Trophoblast cell (in vitro differentiated cells and primary cell): ENCODE data around the gene SYAP1.
A peak's percentile ranks its signal among the peaks of the same experiment; 100 is the strongest.

ENCODE experiments used
- DNase-seq, 2 donors: peaks; one replicate each; pipeline ENCODE4 v3.0.0-alpha.2; 2016
- H2AFZ ChIP-seq: 2 replicates; pipeline ENCODE4 v1.6.1; 2013; ENCODE audit warnings: low read length, moderate library complexity, mild to moderate bottlenecking; ENCODE audit not compliant: insufficient read depth, poor library complexity
- H2AK5ac ChIP-seq: 2 replicates; pipeline ENCODE4 v1.6.1; 2013; ENCODE audit warnings: mild to moderate bottlenecking, low read length
- H2BK120ac ChIP-seq: 2 replicates; pipeline ENCODE4 v1.6.1; 2013; ENCODE audit warnings: low read length, mild to moderate bottlenecking, moderate library complexity; ENCODE audit not compliant: insufficient read depth, poor library complexity
- H2BK12ac ChIP-seq: 2 replicates; pipeline ENCODE4 v1.6.1; 2013; ENCODE audit warnings: mild to moderate bottlenecking, low read length, moderate library complexity
- H2BK5ac ChIP-seq: 2 replicates; pipeline ENCODE4 v1.6.1; 2013; ENCODE audit warnings: low read length, low read depth, moderate library complexity, mild to moderate bottlenecking; ENCODE audit not compliant: poor library complexity
- H3K14ac ChIP-seq: 2 replicates; pipeline ENCODE4 v1.6.1; 2013; ENCODE audit warnings: mild to moderate bottlenecking, low read length
- H3K18ac ChIP-seq: 2 replicates; pipeline ENCODE4 v1.6.1; 2013; ENCODE audit warnings: mild to moderate bottlenecking, low read length
- H3K23ac ChIP-seq: 2 replicates; pipeline ENCODE4 v1.6.1; 2013; ENCODE audit warnings: low read length
- H3K27ac ChIP-seq: 2 replicates; pipeline ENCODE4 v1.5.1; 2013; ENCODE audit warnings: low read depth, mild to moderate bottlenecking, inconsistent platforms, low read length, moderate library complexity
- H3K27me3 ChIP-seq: 2 replicates; pipeline ENCODE4 v1.6.1; 2013; ENCODE audit warnings: inconsistent platforms, mild to moderate bottlenecking, low read length, moderate library complexity; ENCODE audit not compliant: insufficient read depth
- H3K36me3 ChIP-seq, 2 experiments: 1 replicate in 1 of 2; 2 replicates in 1 of 2; pipeline ENCODE4 v1.6.1; 2013; ENCODE audit warnings: low read length in 2 of 2, mild to moderate bottlenecking in 2 of 2, moderate library complexity in 1 of 2; ENCODE audit not compliant: insufficient read depth in 2 of 2, control insufficient read depth in 1 of 2
- H3K4ac ChIP-seq: 2 replicates; pipeline ENCODE4 v1.6.1; 2013; ENCODE audit warnings: low read depth, mild to moderate bottlenecking, low read length, moderate library complexity
- H3K4me1 ChIP-seq, 2 experiments: 1 replicate in 1 of 2; 2 replicates in 1 of 2; pipeline ENCODE4 v1.6.1; 2013; ENCODE audit warnings: low read length in 2 of 2, mild to moderate bottlenecking in 2 of 2, moderate library complexity in 1 of 2; ENCODE audit not compliant: insufficient read depth in 2 of 2, control insufficient read depth in 1 of 2
- H3K4me2 ChIP-seq: 2 replicates; pipeline ENCODE4 v1.6.1; 2013; ENCODE audit warnings: inconsistent platforms, mild to moderate bottlenecking, low read length, moderate library complexity
- H3K4me3 ChIP-seq: 2 replicates; pipeline ENCODE4 v1.5.1; 2013; ENCODE audit warnings: mild to moderate bottlenecking, low read depth, low read length, inconsistent platforms
- H3K79me1 ChIP-seq: one replicate; pipeline ENCODE4 v1.6.1; 2013; ENCODE audit warnings: low read length
- H3K79me2 ChIP-seq: 2 replicates; pipeline ENCODE4 v1.6.1; 2013; ENCODE audit warnings: low read length, mild to moderate bottlenecking; ENCODE audit not compliant: control insufficient read depth, insufficient read depth, poor library complexity
- H3K9ac ChIP-seq: 2 replicates; pipeline ENCODE4 v1.6.1; 2013; ENCODE audit warnings: mild to moderate bottlenecking, low read length
- H3K9me3 ChIP-seq: 2 replicates; pipeline ENCODE4 v1.6.1; 2013; ENCODE audit warnings: low read depth, mild to moderate bottlenecking, control low read depth, inconsistent platforms, low read length; ENCODE audit not compliant: insufficient read depth
- H4K12ac ChIP-seq: 2 replicates; pipeline ENCODE4 v1.6.1; 2013; ENCODE audit warnings: low read depth, mild to moderate bottlenecking, low read length, moderate library complexity
- H4K8ac ChIP-seq: 2 replicates; pipeline ENCODE4 v1.6.1; 2013; ENCODE audit warnings: low read depth, mild to moderate bottlenecking, low read length, moderate library complexity
- H4K91ac ChIP-seq: one replicate; pipeline ENCODE4 v1.6.1; 2013; ENCODE audit warnings: low read depth, mild to moderate bottlenecking, low read length, moderate library complexity
- WGBS: extraction: QIAGEN DNeasy Blood & Tissue Kit; methylation state at CpG from one replicate; pipeline ENCODE4 v1.1.7; 2013; ENCODE audit warnings: missing lambda C conversion rate; ENCODE audit not compliant: insufficient read length, insufficient coverage; ENCODE audit errors: extremely low coverage; 5-methylcytosine and 5-hydroxymethylcytosine counted together

SYAP1 gene

DNA sequence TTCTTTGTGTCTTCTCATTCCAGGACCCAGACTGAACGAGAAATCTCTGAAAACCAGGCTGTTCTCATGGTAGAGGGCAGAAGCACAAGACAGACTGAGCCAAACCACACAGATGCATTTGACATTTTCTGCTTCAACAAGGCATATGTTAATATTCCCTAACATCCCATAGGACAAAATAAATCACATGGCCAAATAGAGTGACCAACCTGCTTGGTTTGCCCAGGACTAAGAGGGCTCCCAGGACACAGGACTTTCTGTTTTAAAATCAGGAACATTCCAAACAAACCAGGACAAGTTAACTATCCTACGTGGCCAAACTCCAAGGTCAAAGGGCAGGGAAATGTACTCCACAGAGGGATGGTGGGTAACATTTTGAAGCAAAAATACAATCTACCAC lies 18.7 kb upstream of the SYAP1 start:
- Histone ChIP-seq H3K14ac (no peak overlapping the region), H3K27me3 (no peaks in the 10 kb centered on the region), H4K91ac (no peak overlapping the region), H3K27ac (no peak overlapping the region), H3K4me3 (no peak overlapping the region), H2BK120ac (no peak overlapping the region), H3K4me1 (peaks cover 0 to 3% of the 10 kb centered on the region in 2 experiments), H3K79me2 (no peaks in the 10 kb centered on the region), H3K18ac (no peak overlapping the region), H2AFZ (no peak overlapping the region), H3K4me2 (no peak overlapping the region), H2AK5ac (no peak overlapping the region), H4K8ac (no peak overlapping the region), H3K9me3 (no peaks in the 10 kb centered on the region), H2BK5ac (no peak overlapping the region), H3K23ac (no peak overlapping the region), H3K79me1 (no peaks in the 10 kb centered on the region), H2BK12ac (no peak overlapping the region), H3K36me3 (peaks cover 5 to 7% of the 10 kb centered on the region in 2 experiments), H3K9ac (no peak overlapping the region), H4K12ac (no peak overlapping the region), H3K4ac (no peak overlapping the region)
- no peak for DNase-seq
- no CpG with 5 or more reads among the region's 2 CpGs for WGBS

DNA sequence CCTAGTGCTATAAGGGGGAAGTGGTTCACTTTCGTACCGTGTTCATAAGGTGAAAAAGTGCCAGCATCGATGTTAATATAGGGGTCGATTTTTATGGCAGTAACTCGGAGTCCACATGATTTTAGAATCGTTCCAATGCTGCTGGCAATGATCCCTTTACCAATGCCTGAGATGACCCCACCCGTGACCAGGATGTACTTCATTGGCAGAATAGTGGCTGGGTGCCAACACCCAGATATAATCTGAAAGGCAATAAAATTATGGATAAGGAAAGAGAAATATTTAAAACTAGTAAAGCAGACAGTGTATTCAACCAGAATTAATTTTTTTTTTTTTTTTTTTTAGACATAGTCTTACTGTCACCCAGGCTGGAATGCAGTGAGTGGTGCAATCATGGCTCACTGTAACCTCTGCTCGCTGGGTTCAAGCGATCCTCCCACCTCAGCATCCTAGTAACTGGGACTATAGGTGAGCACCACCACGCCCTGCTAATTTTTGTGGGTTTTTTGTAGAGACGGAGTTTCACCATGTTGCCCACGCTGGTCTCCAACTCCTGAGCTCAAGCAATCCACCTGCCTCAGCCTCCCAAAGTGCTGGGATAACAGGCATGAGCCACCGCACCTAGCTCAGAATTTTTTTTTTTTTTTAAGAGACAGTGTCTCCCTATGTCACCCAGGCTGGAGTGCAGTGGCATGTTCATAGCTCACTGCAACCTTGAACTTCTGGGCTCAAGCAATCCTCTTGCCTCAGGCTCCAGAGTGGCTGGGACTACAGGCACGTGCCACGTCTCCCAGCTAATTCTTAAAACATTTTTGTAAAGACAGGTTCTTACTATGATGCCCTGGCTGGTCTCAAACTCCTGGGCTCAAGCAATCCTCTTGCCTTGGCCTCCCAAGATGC lies 16.5 kb upstream of the SYAP1 start:
- Histone ChIP-seq H4K8ac (no peak overlapping the region), H3K27me3 (no peaks in the 10 kb centered on the region), H2AK5ac (no peak overlapping the region), H4K91ac (no peak overlapping the region), H3K9me3 (no peaks in the 10 kb centered on the region), H3K23ac (no peak overlapping the region), H2BK120ac (no peak overlapping the region), H3K4me2 (no peak overlapping the region), H3K79me2 (no peaks in the 10 kb centered on the region), H3K27ac (no peak overlapping the region), H4K12ac (no peak overlapping the region), H2BK12ac (no peak overlapping the region), H3K14ac (no peak overlapping the region), H3K18ac (no peak overlapping the region), H3K4me1 (peaks cover 0 to under 1% of the 10 kb centered on the region in 2 experiments), H3K4ac (no peak overlapping the region), H3K79me1 (no peaks in the 10 kb centered on the region), H3K4me3 (no peak overlapping the region), H2BK5ac (no peak overlapping the region), H3K36me3 (peaks cover 3 to 7% of the 10 kb centered on the region in 2 experiments), H2AFZ (no peak overlapping the region), H3K9ac (no peak overlapping the region)
- WGBS = no CpG with 5 or more reads among the region's 15 CpGs
- peak in 1 of 2 donors; percentile 29 for DNase-seq

DNA sequence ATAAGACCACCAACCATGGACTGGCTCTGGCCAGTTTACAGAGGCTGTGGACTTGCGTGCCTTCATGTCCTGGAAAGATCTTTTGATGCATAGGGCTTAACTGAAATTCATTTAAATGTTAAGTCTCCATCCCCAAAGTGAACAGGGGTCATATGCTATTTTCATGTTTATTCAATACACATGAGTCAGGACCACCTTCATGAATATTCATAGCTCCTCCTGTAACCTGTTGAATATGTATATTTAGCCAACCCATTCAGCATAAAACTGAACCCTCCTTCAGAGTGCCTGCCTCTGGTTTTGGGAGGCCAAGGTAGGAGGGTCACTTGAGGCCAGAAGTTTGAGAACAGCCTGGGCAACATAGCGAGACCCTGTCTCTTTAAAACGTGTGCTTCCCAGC lies 14.0 kb upstream of the SYAP1 start:
- H3K9ac ChIP-seq = no peak overlapping the region
- peaks cover 3 to 7% of the 10 kb centered on the region in 2 experiments for H3K36me3 ChIP-seq
- H2BK5ac ChIP-seq = no peak overlapping the region
- H4K91ac ChIP-seq = no peak overlapping the region
- H3K9me3 ChIP-seq = no peaks in the 10 kb centered on the region
- no peaks in the 10 kb centered on the region for H3K4me1 ChIP-seq
- H3K23ac ChIP-seq = no peak overlapping the region
- DNase-seq = no peak
- no peak overlapping the region for H3K27ac ChIP-seq
- no peak overlapping the region for H2AK5ac ChIP-seq
- no peak overlapping the region for H2BK12ac ChIP-seq
- H2BK120ac ChIP-seq = no peak overlapping the region
- H3K4me2 ChIP-seq = no peak overlapping the region
- no peak overlapping the region for H4K8ac ChIP-seq
- H3K27me3 ChIP-seq = no peaks in the 10 kb centered on the region
- no peaks in the 10 kb centered on the region for H3K79me1 ChIP-seq
- no peak overlapping the region for H3K18ac ChIP-seq
- H3K14ac ChIP-seq = no peak overlapping the region
- no peak overlapping the region for H4K12ac ChIP-seq
- no peaks in the 10 kb centered on the region for H3K79me2 ChIP-seq
- WGBS = no CpG with 5 or more reads among the region's 3 CpGs
- no peak overlapping the region for H3K4ac ChIP-seq
- H2AFZ ChIP-seq = no peak overlapping the region
- H3K4me3 ChIP-seq = no peak overlapping the region

DNA sequence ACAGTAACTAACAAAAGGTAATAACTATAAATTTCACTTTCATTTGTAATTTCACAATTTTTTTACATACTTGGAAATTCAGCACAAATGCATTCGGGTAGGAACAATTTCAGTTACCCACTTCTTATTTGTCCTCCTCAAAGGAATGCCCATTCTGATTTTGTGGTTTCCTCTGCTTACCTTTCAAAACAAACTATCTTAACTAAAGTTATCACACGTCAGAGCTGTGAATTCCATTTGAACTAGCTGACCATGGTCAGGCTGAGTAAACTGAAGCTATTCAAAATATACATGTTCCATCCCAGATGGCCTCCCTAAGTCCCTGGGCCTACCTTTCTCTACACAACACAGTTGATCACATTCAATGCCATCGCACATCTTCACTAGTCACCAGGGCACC lies 11.4 kb upstream of the SYAP1 start:
- Histone ChIP-seq H3K14ac (no peak overlapping the region), H2BK12ac (no peak overlapping the region), H3K4me1 (peaks cover 0 to 2% of the 10 kb centered on the region in 2 experiments), H3K4me3 (no peak overlapping the region), H3K79me1 (peaks cover 12% of the 10 kb centered on the region), H3K9ac (no peak overlapping the region), H3K4me2 (no peak overlapping the region), H3K36me3 (peaks cover 2 to 7% of the 10 kb centered on the region in 2 experiments), H3K18ac (no peak overlapping the region), H2AK5ac (no peak overlapping the region), H3K4ac (no peak overlapping the region), H4K8ac (no peak overlapping the region), H3K27me3 (no peaks in the 10 kb centered on the region), H4K12ac (no peak overlapping the region), H3K27ac (no peak overlapping the region), H3K23ac (no peak overlapping the region), H2BK5ac (no peak overlapping the region), H3K9me3 (no peaks in the 10 kb centered on the region), H4K91ac (no peak overlapping the region), H2BK120ac (no peak overlapping the region), H3K79me2 (peaks cover 9% of the 10 kb centered on the region), H2AFZ (no peak overlapping the region)
- DNase-seq = no peak
- WGBS = no CpG with 5 or more reads among the region's 3 CpGs
